Activated CD4-positive, alpha-beta T cell treated with anti-CD3 and anti-CD28 coated beads, Interleukin-2, Interleukin-4, amounts not matched to agents 100 ng/mL and 50 ng/mL, durations not matched to agents 16 hours and 8 hours (primary cell): ENCODE data around the gene SPECC1.
"Not testable (repeated sequence)": the region's sequence is repeated elsewhere in the genome, so short reads cannot be mapped to it uniquely, and the experiment has no call there.

ENCODE experiments used
- DNase-seq: peaks from one replicate; pipeline ENCODE4 v3.0.0-alpha.2; 2020; ENCODE audit warnings: low spot score

SPECC1 gene

DNA sequence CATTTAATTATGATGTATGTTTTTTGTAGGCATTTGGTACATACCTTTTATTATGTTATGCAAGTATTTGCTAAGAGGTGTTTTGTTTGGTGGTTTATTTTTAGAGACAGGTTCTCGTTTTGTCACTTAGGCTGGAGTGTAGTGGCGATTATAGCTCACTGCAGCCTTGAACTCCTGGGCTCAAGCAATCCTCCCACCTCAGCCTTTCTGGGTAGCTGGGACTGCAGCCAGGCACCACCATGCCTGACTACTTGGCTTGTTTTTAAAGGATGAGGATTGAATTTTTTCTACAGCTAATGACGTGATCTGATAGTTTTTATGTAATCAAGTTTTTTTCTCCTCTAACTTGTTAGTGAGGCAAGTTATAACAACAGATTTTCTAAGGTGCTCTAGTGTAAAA lies 199.6 kb downstream of the SPECC1 start:
- no peak for DNase-seq

- DNase-seq = no peak
Measured at GRCh38 chr17:20210180-20210579, 201.0 kb downstream of the SPECC1 start.

DNA sequence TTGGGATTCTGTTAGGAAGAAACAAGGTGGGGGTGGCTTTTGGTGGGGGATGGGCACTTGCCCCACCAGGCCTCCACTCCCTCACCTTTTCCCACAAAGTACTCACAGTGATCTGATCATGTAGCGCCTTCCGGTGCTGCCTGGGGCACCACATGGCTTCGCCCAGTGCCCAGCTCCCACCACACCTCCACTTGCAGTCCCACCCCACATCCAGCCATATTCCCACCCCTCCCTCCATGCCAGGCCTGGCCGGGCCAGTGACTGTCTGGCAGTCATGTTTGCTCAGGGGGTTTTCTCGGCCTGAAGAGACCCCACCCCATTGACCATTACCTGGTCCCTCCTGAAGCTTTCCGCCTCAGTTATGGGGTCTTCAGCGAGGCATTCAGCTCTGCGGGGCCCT lies 201.5 kb downstream of the SPECC1 start:
- DNase-seq = no peak

DNA sequence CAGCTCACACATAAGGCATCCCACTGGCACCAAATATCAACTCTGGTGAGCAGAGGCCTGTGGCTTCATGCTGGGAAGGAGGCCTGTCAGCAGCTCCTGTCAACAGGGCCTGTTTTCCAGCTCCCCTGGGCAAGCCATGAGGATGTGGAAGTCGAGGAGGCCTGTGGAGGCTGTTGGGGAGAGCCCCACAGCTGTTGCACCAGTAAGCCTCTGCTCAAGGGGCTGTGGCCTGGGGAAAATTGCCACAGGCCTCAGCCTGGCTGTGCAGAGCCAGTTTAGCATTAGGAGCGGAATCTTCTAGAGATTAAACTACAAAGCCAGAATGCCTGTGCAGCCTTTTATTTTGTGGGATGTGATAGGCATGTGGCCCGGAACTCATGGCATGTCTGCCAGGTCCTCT lies 202.1 kb downstream of the SPECC1 start:
- DNase-seq = no peak

DNA sequence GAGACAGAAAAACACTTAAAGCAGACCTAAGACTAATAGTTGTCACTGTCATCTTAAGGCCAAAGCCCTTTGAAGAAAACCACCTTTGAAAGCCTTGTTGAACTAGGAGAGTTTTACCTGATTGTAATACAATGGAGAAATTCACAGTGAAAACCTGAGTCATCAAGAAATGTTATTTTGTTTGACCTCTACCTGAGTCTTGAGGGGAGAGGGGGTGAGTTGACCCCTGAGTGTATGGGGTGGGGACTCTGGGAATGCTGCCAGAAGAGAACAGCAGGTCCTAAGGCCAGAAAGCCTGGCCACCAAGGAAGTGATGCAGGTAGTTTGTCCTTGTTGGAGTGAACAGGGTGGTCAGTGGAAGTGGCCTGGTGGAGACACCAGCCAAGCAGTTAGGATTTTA lies 204.3 kb downstream of the SPECC1 start:
- no peak for DNase-seq

DNA sequence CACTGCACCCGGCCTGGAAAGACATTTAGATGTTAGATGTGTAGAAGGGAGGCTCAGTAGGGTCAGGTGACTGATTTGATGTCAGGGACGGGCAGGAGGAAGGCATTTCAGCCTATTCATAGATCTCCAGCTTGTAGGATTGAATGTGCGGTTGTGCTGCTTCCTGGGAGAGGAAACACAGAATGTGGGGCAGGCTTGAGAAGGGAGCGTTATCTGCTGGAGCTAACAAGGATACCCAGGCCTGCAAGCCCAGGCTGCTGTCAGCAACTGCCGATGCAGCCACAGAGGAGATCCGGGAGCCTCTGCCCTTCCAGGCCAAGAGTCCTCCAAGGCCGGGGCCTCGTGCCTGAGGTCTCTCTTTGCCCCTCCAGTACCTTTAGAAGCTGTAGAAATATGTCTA lies 205.6 kb downstream of the SPECC1 start:
- DNase-seq = no peak

- DNase-seq = no peak
Measured at GRCh38 chr17:20216154-20216815, 207.1 kb downstream of the SPECC1 start.

GRCh38 chr17:20216853-20217252 lies 207.7 kb downstream of the SPECC1 start:
- DNase-seq = no peak

DNA sequence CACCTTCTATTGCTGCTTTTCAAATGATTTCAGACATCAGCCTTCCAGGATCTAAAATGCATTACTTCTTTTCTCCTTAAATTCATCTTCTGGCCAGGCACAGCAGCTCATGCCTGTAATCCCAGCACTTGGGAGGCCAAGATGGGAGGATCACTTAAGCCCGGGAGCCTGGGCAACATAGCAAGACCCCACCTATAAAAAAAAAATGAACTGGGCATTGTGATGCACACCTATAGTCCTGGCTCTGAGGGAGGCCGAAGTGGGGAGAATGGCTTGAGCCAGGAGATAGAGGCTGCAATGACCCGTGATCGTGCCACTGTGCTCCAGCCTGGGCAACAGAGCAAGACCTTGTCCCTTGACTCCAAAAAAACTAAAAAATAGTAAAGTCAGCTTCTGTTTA lies 208.5 kb downstream of the SPECC1 start:
- DNase-seq = no peak

DNA sequence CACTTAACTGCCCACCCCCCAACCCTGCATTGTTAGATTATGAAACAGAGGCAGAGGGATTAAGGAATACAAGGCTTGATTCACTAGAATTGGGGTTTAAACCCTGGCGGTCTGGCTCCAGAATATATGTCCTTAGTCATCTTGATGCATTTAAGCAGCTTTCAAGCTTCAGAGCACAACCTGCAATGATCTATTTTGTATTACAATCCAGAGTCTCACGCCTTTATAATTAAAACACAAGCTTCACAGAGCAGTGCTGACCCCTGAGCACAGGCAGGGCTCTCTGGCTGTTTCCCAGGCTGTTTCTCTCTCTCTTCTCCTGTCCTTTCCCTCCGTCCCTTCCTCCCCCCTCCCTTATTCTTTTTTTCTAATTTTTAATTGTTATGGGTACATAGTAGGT lies 209.1 kb downstream of the SPECC1 start:
- DNase-seq = no peak

DNA sequence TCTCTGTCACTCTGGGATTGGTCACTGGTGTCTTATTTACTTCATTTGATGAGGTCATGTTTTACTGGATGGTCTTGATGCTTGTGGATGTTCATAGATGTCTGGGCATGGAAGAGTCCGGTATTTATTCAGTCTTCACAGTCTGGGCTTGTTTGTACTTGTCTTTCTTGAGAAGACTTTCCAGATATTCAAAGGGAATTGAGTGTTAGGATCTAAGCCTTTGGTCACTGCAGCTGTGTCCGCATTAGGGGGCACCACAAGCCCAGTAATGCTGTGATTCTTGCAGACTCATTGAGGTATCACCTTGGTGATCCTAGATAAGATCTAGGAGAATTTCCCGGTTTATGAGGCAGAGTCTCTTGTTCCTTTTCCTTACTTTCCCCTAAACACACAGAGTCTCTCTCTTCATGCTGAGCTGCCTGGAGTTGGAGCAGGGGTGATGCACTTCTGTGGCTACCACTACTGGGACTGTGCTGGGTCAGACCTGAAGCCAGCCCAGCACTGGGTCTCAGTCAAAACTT lies 214.7 kb downstream of the SPECC1 start:
- DNase-seq = no peak

- DNase-seq = no peak
Measured at GRCh38 chr17:20224379-20224778, 215.2 kb downstream of the SPECC1 start.

DNA sequence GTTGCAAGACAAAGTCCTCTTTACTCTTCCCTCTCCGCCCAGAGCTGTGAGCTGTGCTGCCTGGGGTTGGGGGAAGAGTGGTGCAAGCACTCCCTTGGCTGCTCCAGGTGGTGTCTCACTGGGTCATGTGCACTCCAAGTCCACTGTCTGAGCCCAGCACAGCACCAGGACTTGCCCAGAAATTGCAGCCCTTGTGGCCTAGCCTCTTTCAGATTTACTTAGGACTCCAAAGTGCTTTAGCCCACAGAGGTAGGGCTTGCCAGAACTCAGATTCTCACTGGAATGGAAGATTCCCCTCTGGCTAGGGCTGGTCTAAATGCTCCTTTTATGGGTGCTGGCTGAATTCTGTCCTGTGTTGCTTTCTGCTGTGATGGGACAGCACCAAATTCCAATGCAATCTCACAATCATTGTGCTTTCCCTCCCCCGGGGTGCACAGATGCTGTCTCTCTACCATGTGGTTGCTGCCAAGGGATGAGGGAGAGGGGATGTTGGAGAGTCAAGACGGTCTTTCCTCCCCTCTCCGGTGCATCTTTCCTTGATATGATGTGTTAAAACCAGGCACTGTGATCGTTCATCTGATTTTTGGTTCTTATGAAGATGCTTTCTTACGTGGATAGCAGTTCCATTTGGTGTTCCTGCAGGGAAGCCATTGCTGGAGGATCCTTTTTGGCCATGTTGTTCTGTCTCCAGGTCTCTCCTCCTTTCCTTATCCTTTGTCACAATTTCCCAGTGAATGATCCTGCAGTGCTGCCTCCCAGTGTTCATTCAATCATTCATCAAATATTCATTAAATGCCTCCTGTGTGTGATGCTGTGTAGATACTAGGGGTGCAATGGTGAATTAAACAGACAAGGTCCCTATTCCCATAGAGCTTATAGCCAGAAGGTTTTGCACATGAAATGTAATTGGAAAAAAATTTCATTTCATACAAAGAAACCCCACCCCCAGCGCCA lies 216.3 kb downstream of the SPECC1 start:
- no peak for DNase-seq

- peak; percentile 85 for DNase-seq
Measured at GRCh38 chr17:20226814-20227482, 217.8 kb downstream of the SPECC1 start.

- not testable (repeated sequence) for DNase-seq
Measured at GRCh38 chr17:20227720-20228370, 218.7 kb downstream of the SPECC1 start.

GRCh38 chr17:20228410-20228809 lies 219.3 kb downstream of the SPECC1 start:
- DNase-seq = no peak

- peak; percentile 34 for DNase-seq
Measured at GRCh38 chr17:20228860-20229259, 219.7 kb downstream of the SPECC1 start.

DNA sequence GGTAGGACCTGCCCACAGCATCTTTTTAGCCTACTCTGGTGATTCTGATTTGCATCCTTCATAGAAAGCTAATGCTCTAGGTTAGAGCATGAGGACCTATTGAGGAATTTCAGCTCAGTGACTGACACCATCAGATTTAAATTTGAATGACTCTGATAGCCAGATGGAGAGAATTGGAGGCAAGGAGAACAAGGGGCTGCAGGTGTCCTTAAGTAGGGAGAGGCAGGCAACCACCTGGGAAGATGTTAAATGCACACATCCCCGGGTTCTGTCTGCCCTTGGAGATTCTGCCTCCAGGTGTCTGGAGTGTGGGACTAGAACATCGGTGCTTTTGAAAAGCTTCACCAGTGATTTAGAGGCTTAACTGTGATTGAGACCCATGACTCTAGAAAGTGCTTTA lies 221.8 kb downstream of the SPECC1 start:
- DNase-seq = no peak

GRCh38 chr17:20232611-20233010 lies 223.5 kb downstream of the SPECC1 start:
- no peak for DNase-seq

DNA sequence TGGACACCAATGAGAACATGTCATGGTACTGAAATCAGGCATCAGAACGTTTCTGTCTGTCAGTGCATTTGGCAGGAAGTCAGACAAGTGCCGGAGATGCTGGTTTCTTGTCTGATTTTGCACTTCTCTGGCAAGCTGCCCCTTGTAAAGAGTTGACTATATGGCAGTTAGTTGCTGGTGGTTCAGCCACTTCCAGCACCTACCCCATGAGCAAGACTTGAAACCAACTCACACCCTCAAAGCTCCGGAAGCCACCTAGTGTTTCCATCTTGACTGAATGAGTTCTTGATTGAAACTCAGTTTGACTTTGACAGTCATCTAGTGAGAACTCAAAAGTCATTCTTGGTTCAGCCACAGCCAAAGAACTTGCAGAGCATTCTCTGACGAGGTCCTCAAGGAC lies 225.1 kb downstream of the SPECC1 start:
- DNase-seq = peak; percentile 92

DNA sequence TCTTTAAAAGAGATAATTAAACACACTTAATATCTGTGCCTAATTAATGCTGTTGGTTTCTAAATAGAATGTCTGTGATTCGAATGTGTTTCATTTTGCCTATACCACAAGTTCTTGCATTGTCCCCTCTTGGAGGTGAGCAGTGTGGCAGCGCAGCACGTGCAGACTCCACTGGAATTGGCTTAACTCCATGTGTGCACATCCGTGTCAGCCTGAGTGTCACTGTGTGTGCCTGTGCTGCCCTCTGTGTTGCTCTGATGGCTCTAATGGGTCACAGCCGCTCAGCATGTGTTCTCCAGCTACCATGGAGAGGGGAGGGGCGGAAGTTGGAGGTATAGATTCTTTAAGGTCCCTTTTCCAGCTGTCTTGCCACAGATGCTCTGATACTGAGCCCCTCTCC lies 226.6 kb downstream of the SPECC1 start:
- no peak for DNase-seq

DNA sequence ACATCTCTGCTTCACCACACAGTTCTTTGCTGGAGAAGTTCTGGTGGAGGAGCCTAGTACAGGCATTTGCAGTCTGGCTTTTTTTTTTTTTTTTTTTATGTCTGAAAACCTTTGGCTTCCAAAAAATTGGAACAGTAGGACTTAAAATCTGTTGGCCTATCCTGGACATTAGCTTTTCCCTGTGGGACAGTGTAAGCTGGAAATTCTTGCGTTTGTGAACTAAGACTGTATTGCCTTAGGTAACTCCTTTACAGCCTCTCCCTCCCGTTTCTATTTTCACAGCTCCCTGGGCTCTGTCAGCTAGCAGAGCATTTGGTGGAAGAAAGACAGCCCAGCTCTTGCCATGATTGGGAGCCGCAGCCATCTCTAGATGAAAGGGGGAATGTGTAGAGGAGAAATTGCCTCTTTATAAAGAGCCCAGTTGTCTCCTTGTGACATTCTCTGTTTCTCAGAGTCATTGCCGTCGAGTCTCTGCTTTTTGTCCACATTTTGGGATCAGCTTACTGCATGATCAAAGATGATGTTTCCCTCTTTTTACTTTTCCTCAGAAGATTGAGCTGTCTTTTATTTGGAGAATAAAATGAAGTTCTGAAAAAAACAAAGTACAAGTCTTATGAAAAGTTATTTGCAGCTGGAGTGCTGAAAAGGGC lies 227.5 kb downstream of the SPECC1 start:
- no peak for DNase-seq
